Neural progenitor cell (in vitro differentiated cells): ENCODE measurements around the gene IGFBP4. TPM values are rescaled to one million over a fixed set of nuclear protein-coding genes. Genes with fewer than 3 reads are reported as not detected.

ENCODE experiments used
- DNase-seq: peaks from one replicate; pipeline ENCODE4 v3.0.0-alpha.2; 2016; ENCODE audit warnings: low spot score
- H2AFZ ChIP-seq: fragments of 200-600 bp; sonication (generic); replicated peaks from 2 replicates; pipeline ENCODE4 v1.6.1; 2016; ENCODE audit warnings: antibody characterized with exemption
- H3F3A ChIP-seq: fragments of 200-600 bp; sonication (generic); 2 replicates; pipeline ENCODE4 v1.6.1; 2016; ENCODE audit warnings: antibody characterized with exemption, low read depth
- H3K27ac ChIP-seq: fragments of 200-600 bp; sonication (generic); 2 replicates; pipeline ENCODE4 v1.5.1; 2016; ENCODE audit warnings: mild to moderate bottlenecking
- H3K27me3 ChIP-seq: fragments of 200-600 bp; sonication (generic); 2 replicates; pipeline ENCODE4 v1.6.1; 2016; ENCODE audit warnings: mild to moderate bottlenecking, moderate library complexity
- H3K36me3 ChIP-seq: fragments of 200-600 bp; sonication (generic); 2 replicates; pipeline ENCODE4 v1.5.1; 2016
- H3K4me1 ChIP-seq: fragments of 200-600 bp; sonication (generic); 2 replicates; pipeline ENCODE4 v1.6.1; 2016; ENCODE audit warnings: mixed run types
- H3K4me2 ChIP-seq: fragments of 200-600 bp; sonication (generic); 2 replicates; pipeline ENCODE4 v1.6.1; 2016
- H3K4me3 ChIP-seq: fragments of 200-600 bp; sonication (generic); 2 replicates; pipeline ENCODE4 v1.5.1; 2016
- H3K79me2 ChIP-seq: fragments of 200-600 bp; sonication (generic); 2 replicates; pipeline ENCODE4 v1.6.1; 2016; ENCODE audit warnings: low read depth
- H3K9ac ChIP-seq: fragments of 200-600 bp; sonication (generic); 2 replicates; pipeline ENCODE4 v1.6.1; 2016
- H3K9me3 ChIP-seq: fragments of 200-600 bp; sonication (generic); 2 replicates; pipeline ENCODE4 v1.5.1; 2016; ENCODE audit warnings: low read depth
- H4K20me1 ChIP-seq: fragments of 200-600 bp; sonication (generic); 2 replicates; pipeline ENCODE4 v1.6.1; 2016; ENCODE audit warnings: low read depth
- H3K27ac Mint-ChIP-seq: 3 replicates; pipeline ENCODE4 v1.8.0; 2021; ENCODE audit warnings: mixed read lengths
- H3K27me3 Mint-ChIP-seq: 2 replicates; pipeline ENCODE4 v1.8.0; 2022; ENCODE audit warnings: low read depth, mild to moderate bottlenecking, inconsistent platforms, moderate library complexity, mixed read lengths; ENCODE audit not compliant: insufficient read depth
- H3K36me3 Mint-ChIP-seq: 3 replicates; pipeline ENCODE4 v1.8.0; 2021; ENCODE audit warnings: mixed read lengths
- H3K4me1 Mint-ChIP-seq: 3 replicates; pipeline ENCODE4 v1.8.0; 2021; ENCODE audit warnings: mixed read lengths
- H3K4me3 Mint-ChIP-seq: 3 replicates; pipeline ENCODE4 v1.8.0; 2021; ENCODE audit warnings: mild to moderate bottlenecking, moderate library complexity, mixed read lengths
- H3K9me3 Mint-ChIP-seq: 3 replicates; pipeline ENCODE4 v1.8.0; 2020; ENCODE audit warnings: mixed read lengths
- CTCF ChIP-seq: fragments of 200-600 bp; sonication (generic); IDR thresholded peaks from 2 replicates; pipeline ENCODE4 v1.5.1; 2017; ENCODE audit warnings: antibody characterized with exemption, mild to moderate bottlenecking
- EZH2 ChIP-seq: fragments of 200-600 bp; sonication (generic); IDR thresholded peaks from 2 replicates; pipeline ENCODE4 v1.6.1; 2017; ENCODE audit warnings: antibody characterized with exemption, mild to moderate bottlenecking, moderate library complexity
- EZH2phosphoT487 ChIP-seq: fragments of 200-600 bp; sonication (generic); IDR thresholded peaks from 2 replicates; pipeline ENCODE4 v1.6.1; 2017; ENCODE audit warnings: antibody characterized with exemption
- total RNA-seq: library from RNA; depleted of rRNA; stranded (reverse); fragments of >200 nt; gene quantifications from 2 replicates; pipeline ENCODE4 v1.2.3, GENCODE V29; 2015; ENCODE audit warnings: low replicate concordance

Gene IGFBP4
- total RNA-seq, 1 donor from 2014 or later = 14.4 TPM

DNA sequence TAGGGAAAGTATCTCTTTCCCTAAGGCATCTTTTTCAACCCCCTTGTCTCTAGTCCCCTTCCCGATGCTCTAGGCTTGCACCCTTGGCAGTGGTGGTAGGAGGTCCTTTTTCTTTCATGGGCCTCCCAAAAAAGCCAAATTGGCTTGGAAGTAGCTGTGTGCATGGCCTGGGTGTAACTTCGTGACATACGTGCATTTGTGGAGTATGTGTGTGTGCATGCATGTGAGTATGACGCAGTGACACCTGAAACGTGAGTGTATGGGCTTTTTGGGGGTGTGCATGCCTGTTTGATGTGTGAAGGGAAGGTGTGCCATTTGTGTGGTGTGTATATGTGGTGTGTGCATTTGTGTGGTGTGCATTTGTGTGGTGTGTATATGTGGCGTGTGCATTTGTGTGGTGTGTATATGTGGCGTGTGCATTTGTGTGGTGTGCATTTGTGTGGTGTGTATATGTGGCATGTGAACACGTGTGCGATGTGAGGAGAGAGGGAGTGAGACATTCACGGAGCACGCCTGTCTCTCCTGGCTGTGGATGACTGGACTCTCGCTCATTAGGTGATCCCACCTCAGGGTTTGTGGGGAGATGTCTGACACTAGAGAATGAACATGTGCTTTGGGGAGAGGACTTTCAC lies 15.7 kb downstream of the IGFBP4 start:
- Mint-ChIP-seq H3K9me3 (no peaks in the 10 kb centered on the region), H3K4me1 (peaks cover 42% of the 10 kb centered on the region), H3K36me3 (peaks cover 14% of the 10 kb centered on the region), H3K27me3 (peaks cover 5% of the 10 kb centered on the region), H3K4me3 (no peak overlapping the region), H3K27ac (no peak overlapping the region)
- Histone ChIP-seq H3K9me3 (no peaks in the 10 kb centered on the region), H3K9ac (no peak overlapping the region), H2AFZ (no peak overlapping the region), H3K4me3 (no peak overlapping the region), H3F3A (no peaks in the 10 kb centered on the region), H4K20me1 (no peaks in the 10 kb centered on the region), H3K27ac (no peak overlapping the region), H3K4me2 (no peak overlapping the region), H3K79me2 (no peaks in the 10 kb centered on the region), H3K36me3 (no peaks in the 10 kb centered on the region), H3K4me1 (peaks cover 16% of the 10 kb centered on the region), H3K27me3 (no peaks in the 10 kb centered on the region)
- no peak for DNase-seq
- TF ChIP-seq EZH2phosphoT487 (no peak), CTCF (no peak), EZH2 (no peak)

GRCh38 chr17:40459636-40460603 lies 16.7 kb downstream of the IGFBP4 start:
- Histone ChIP-seq H3K27me3 (no peaks in the 10 kb centered on the region), H3F3A (no peaks in the 10 kb centered on the region), H4K20me1 (no peaks in the 10 kb centered on the region), H3K4me2 (no peak overlapping the region), H3K9me3 (no peaks in the 10 kb centered on the region), H3K79me2 (no peaks in the 10 kb centered on the region), H3K4me1 (peaks cover 16% of the 10 kb centered on the region), H2AFZ (no peak overlapping the region), H3K4me3 (no peak overlapping the region), H3K27ac (no peak overlapping the region), H3K36me3 (no peaks in the 10 kb centered on the region), H3K9ac (no peak overlapping the region)
- H3K4me1 Mint-ChIP-seq = peaks cover 46% of the 10 kb centered on the region
- no peak overlapping the region for H3K27ac Mint-ChIP-seq
- no peak for DNase-seq
- H3K9me3 Mint-ChIP-seq = no peaks in the 10 kb centered on the region
- H3K36me3 Mint-ChIP-seq = peaks cover 10% of the 10 kb centered on the region
- peaks cover 5% of the 10 kb centered on the region for H3K27me3 Mint-ChIP-seq
- TF ChIP-seq CTCF (no peak), EZH2phosphoT487 (no peak), EZH2 (no peak)
- no peak overlapping the region for H3K4me3 Mint-ChIP-seq

DNA sequence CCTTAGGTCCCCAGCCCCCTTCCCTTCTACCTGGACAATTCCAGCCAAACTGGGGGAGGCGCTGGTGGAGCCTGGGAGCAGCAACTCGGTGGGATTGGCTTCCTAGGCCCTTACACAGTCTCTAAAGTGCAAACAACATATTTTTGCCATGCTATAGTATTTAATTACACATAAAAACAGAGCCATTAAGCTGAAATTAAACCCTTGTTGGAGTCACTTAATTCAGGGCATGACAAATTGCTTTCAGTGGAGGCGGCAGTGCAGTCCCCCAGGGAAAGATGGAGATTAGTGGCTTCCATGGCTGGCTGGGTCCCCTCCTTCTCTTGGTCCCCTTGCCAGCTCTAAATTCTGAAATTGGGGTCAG lies 17.3 kb downstream of the IGFBP4 start:
- peaks cover 16% of the 10 kb centered on the region for H3K4me1 ChIP-seq
- H3K27me3 ChIP-seq = no peaks in the 10 kb centered on the region
- no peak for DNase-seq
- Mint-ChIP-seq H3K9me3 (no peaks in the 10 kb centered on the region), H3K4me3 (no peak overlapping the region), H3K27ac (no peak overlapping the region), H3K36me3 (peaks cover 9% of the 10 kb centered on the region), H3K27me3 (peaks cover 5% of the 10 kb centered on the region), H3K4me1 (peaks cover 46% of the 10 kb centered on the region)
- no peak for TF ChIP-seq CTCF
- TF ChIP-seq EZH2phosphoT487 = no peak
- no peak for TF ChIP-seq EZH2
- no peaks in the 10 kb centered on the region for H3K9me3 ChIP-seq
- H3K4me2 ChIP-seq = no peak overlapping the region
- no peaks in the 10 kb centered on the region for H3F3A ChIP-seq
- no peak overlapping the region for H2AFZ ChIP-seq
- no peak overlapping the region for H3K27ac ChIP-seq
- H3K36me3 ChIP-seq = no peaks in the 10 kb centered on the region
- no peaks in the 10 kb centered on the region for H3K79me2 ChIP-seq
- H4K20me1 ChIP-seq = no peaks in the 10 kb centered on the region
- no peak overlapping the region for H3K9ac ChIP-seq
- no peak overlapping the region for H3K4me3 ChIP-seq
